Right atrium auricular region (tissue), 2 donors: Measurements from ENCODE around the gene HACE1. TPM values are rescaled to one million over a fixed set of nuclear protein-coding genes. Genes with fewer than 3 reads are reported as not detected.
A peak's percentile ranks its signal among the peaks of the same experiment; 100 is the strongest.

ENCODE experiments used
- DNase-seq: peaks from one replicate; pipeline ENCODE4 v3.0.0-alpha.2; 2019; ENCODE audit warnings: low spot score
- H3K27ac ChIP-seq, 2 donors: fragments of 200-600 bp; sonication (generic); 1 replicate in 1 of 2; 2 replicates in 1 of 2; pipeline ENCODE4 v1.5.1; 2016 to 2019
- H3K27me3 ChIP-seq, 2 donors: fragments of 200-600 bp; sonication (generic); one replicate each; pipeline versions ENCODE4 v1.5.1 to v1.6.0; 2017 to 2019
- H3K36me3 ChIP-seq: fragments of 200-600 bp; sonication (generic); one replicate; pipeline ENCODE4 v1.5.1; 2016
- H3K4me1 ChIP-seq, 2 donors: fragments of 200-600 bp; sonication (generic); one replicate each; pipeline versions ENCODE4 v1.5.1 to v1.6.0; 2017 to 2019
- H3K4me3 ChIP-seq, 2 donors: fragments of 200-600 bp; sonication (generic); 1 replicate in 1 of 2; 2 replicates in 1 of 2; pipeline ENCODE4 v1.5.1; 2017 to 2019; ENCODE audit warnings: mild to moderate bottlenecking in 1 of 2, moderate library complexity in 1 of 2
- H3K9me3 ChIP-seq, 2 donors: fragments of 200-600 bp; sonication (generic); one replicate each; pipeline ENCODE4 v1.5.1; 2019
- CTCF ChIP-seq, 2 donors: fragments of 200-600 bp; sonication (generic); IDR thresholded peaks; one replicate each; pipeline ENCODE4 v1.5.1; 2019; ENCODE audit warnings: antibody characterized with exemption in 2 of 2
- total RNA-seq, 2 donors: library from RNA; depleted of rRNA; stranded (reverse); fragments of >200 nt; gene quantifications; one replicate each; pipeline ENCODE4 v1.1.0, GENCODE V29; 2016

The HACE1 gene
- total RNA-seq, 2 donors from 2014 or later: 6.0 to 6.8 TPM

GRCh38 chr6:104795363-104795762, 64.4 kb downstream of the HACE1 start:
- Histone ChIP-seq H3K4me1 (no peaks in the 10 kb centered on the region), H3K36me3 (no peaks in the 10 kb centered on the region), H3K4me3 (no peak overlapping the region), H3K9me3 (no peaks in the 10 kb centered on the region), H3K27ac (no peak overlapping the region), H3K27me3 (no peaks in the 10 kb centered on the region)
- DNase-seq: no peak
- no peak for TF ChIP-seq CTCF (IDR thresholded peaks at IDR 0.05)

- peak in 1 of 2 donors; percentile 35 for TF ChIP-seq CTCF (IDR thresholded peaks at IDR 0.05)
- no peaks in the 10 kb centered on the region for H3K9me3 ChIP-seq
- H3K4me3 ChIP-seq: no peak overlapping the region
- H3K27ac ChIP-seq: no peak overlapping the region
- H3K4me1 ChIP-seq: no peaks in the 10 kb centered on the region
- H3K27me3 ChIP-seq: no peaks in the 10 kb centered on the region
- no peaks in the 10 kb centered on the region for H3K36me3 ChIP-seq
- DNase-seq: no peak
These were observed 69.9 kb downstream of the HACE1 start for GRCh38 chr6:104789770-104790190.

- no peak for DNase-seq
- Histone ChIP-seq H3K27me3 (no peaks in the 10 kb centered on the region), H3K36me3 (peaks cover 5% of the 10 kb centered on the region), H3K9me3 (no peaks in the 10 kb centered on the region), H3K27ac (no peak overlapping the region), H3K4me1 (no peaks in the 10 kb centered on the region), H3K4me3 (no peak overlapping the region)
- no peak for TF ChIP-seq CTCF (IDR thresholded peaks at IDR 0.05)
These were observed 71.3 kb downstream of the HACE1 start for GRCh38 chr6:104788400-104788799.

DNA sequence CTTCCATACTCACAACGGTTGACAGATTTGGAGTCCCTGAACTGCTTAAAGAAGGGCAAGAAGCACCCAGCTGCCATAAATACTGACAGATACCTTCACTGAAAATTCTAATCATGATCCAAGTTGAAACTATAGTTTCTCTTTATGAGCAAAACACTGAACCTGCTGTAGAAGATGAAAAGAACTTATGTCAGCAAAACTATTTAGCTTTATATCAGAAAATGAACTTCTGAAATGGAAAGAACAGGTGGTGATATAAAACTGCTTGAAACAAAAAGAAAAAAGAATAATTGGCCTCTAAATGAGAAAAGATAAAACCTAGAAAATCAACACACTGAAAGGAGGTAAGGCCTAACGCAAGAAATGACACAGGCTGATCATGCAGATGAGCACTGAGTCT, 72.4 kb downstream of the HACE1 start:
- no peaks in the 10 kb centered on the region for H3K27me3 ChIP-seq
- no peak for DNase-seq
- no peaks in the 10 kb centered on the region for H3K9me3 ChIP-seq
- H3K4me1 ChIP-seq: no peaks in the 10 kb centered on the region
- TF ChIP-seq CTCF (IDR thresholded peaks at IDR 0.05): no peak
- no peak overlapping the region for H3K4me3 ChIP-seq
- H3K36me3 ChIP-seq: peaks cover 10% of the 10 kb centered on the region
- no peak overlapping the region for H3K27ac ChIP-seq

GRCh38 chr6:104784884-104785283, 74.8 kb downstream of the HACE1 start:
- no peak for DNase-seq
- Histone ChIP-seq H3K4me3 (no peak overlapping the region), H3K36me3 (peaks cover 10% of the 10 kb centered on the region), H3K27ac (no peak overlapping the region), H3K9me3 (no peaks in the 10 kb centered on the region), H3K27me3 (no peaks in the 10 kb centered on the region), H3K4me1 (no peaks in the 10 kb centered on the region)
- no peak for TF ChIP-seq CTCF (IDR thresholded peaks at IDR 0.05)

DNA sequence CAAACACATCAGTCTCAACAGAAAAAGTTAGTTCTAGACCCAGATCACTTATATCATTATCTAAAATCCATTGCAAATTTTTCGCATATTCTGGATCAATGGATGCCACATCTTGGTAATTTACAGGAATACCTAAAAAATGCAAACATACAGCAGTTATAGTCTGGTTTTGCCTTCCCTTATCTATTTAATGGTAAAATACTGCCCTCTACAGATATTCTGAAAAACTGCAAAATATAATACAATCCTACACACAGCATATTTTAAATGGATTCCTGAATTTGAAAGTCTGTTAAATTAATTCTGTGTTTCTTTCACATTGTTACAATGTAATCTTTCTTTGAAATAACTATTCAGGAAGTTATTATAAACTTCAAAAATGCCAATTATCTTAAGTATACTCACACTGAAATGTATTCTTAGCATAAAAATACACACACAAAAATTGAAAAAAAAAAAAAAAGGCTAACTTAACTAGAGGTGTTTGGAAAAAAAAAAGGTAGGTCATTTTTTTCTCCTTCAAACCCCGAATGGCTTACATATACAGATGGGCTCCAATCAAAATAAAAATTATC, 88.4 kb downstream of the HACE1 start:
- Histone ChIP-seq H3K4me3 (no peak overlapping the region), H3K4me1 (no peaks in the 10 kb centered on the region), H3K27me3 (no peaks in the 10 kb centered on the region), H3K27ac (no peak overlapping the region), H3K9me3 (no peaks in the 10 kb centered on the region), H3K36me3 (peaks cover 3% of the 10 kb centered on the region)
- peak in 1 of 2 donors; percentile 63 for TF ChIP-seq CTCF (IDR thresholded peaks at IDR 0.05)
- DNase-seq: no peak
